HTR-8/SVneo (cell line): ENCODE measurements around the gene GIPC2.

Experiments
- DNase-seq: peaks from one replicate; pipeline ENCODE4 v3.0.0; 2011; ENCODE audit warnings: low spot score, mixed read lengths; ENCODE audit not compliant: insufficient read length
- FAIRE-seq: peaks from 2 replicates; lab custom pipeline; 2011; peaks lifted over from hg19 to GRCh38; lab: Jason Lieb, UNC

GIPC2 gene

GRCh38 chr1:78035121-78035520 is 10.6 kb upstream of the GIPC2 start:
- DNase-seq (no peak), FAIRE-seq (no peak)

- no peak for DNase-seq
- FAIRE-seq, result no peak
Measured at GRCh38 chr1:78036450-78036849, 9.3 kb upstream of the GIPC2 start.

GRCh38 chr1:78038071-78038470 is 7.7 kb upstream of the GIPC2 start:
- FAIRE-seq, result no peak
- DNase-seq, result no peak

GRCh38 chr1:78038491-78038939 is 7.3 kb upstream of the GIPC2 start:
- FAIRE-seq, result no peak
- DNase-seq, result no peak

- FAIRE-seq (no peak), DNase-seq (no peak)
Measured at GRCh38 chr1:78040484-78041089, 5.2 kb upstream of the GIPC2 start.

GRCh38 chr1:78043436-78043835 is 2.3 kb upstream of the GIPC2 start:
- FAIRE-seq, result no peak
- DNase-seq, result no peak

GRCh38 chr1:78044796-78045562 is 787 bp upstream of the GIPC2 start:
- DNase-seq (no peak), FAIRE-seq (no peak)

GRCh38 chr1:78045563-78045925 is 222 bp upstream of the GIPC2 start:
- FAIRE-seq (no peak), DNase-seq (no peak)

GRCh38 chr1:78047106-78047505 is 1.3 kb downstream of the GIPC2 start:
- DNase-seq, result no peak

GRCh38 chr1:78047631-78048030 is 1.9 kb downstream of the GIPC2 start:
- FAIRE-seq (no peak), DNase-seq (no peak)

More at GRCh38 chr1:78047106-78047505, 1.3 kb downstream of the GIPC2 start:
- FAIRE-seq, result no peak

- no peak for FAIRE-seq
- no peak for DNase-seq
Measured at GRCh38 chr1:78048446-78048845, 2.7 kb downstream of the GIPC2 start.

GRCh38 chr1:78049396-78049795 is 3.6 kb downstream of the GIPC2 start:
- DNase-seq, result no peak
- no peak for FAIRE-seq

GRCh38 chr1:78051005-78051404 is 5.2 kb downstream of the GIPC2 start:
- no peak for DNase-seq
- FAIRE-seq, result no peak

GRCh38 chr1:78052685-78053405 is 7.1 kb downstream of the GIPC2 start:
- no peak for FAIRE-seq

GRCh38 chr1:78053498-78053897 is 7.7 kb downstream of the GIPC2 start:
- FAIRE-seq, result no peak

More at GRCh38 chr1:78052685-78053405, 7.1 kb downstream of the GIPC2 start:
- no peak for DNase-seq

GRCh38 chr1:78054559-78054958 is 8.8 kb downstream of the GIPC2 start:
- FAIRE-seq (no peak), DNase-seq (no peak)

More at GRCh38 chr1:78053498-78053897, 7.7 kb downstream of the GIPC2 start:
- no peak for DNase-seq

GRCh38 chr1:78054972-78055371 is 9.2 kb downstream of the GIPC2 start:
- no peak for DNase-seq
- FAIRE-seq, result no peak

- no peak for FAIRE-seq
Measured at GRCh38 chr1:78055565-78056132, 9.9 kb downstream of the GIPC2 start.

GRCh38 chr1:78058670-78059069 is 12.9 kb downstream of the GIPC2 start:
- DNase-seq (no peak), FAIRE-seq (no peak)

More at GRCh38 chr1:78055565-78056132, 9.9 kb downstream of the GIPC2 start:
- no peak for DNase-seq

- DNase-seq, result no peak
- FAIRE-seq, result no peak
Measured at GRCh38 chr1:78060857-78061563, 15.2 kb downstream of the GIPC2 start.
